Endothelial cell of umbilical vein (primary cell): Measurements from ENCODE around the gene RBL1. TPM values are rescaled to one million over a fixed set of nuclear protein-coding genes. Genes with fewer than 3 reads are reported as not detected.

ENCODE experiments used
- BruUV-seq: library from RNA; stranded (reverse); fragments of 400-500 nt; replicated peaks from 2 replicates; lab custom pipeline; 2021; lab: Mats Ljungman, UMichigan
- CTCF ChIA-PET: fragments of 300-600, 350-600 bp; sonication (Branson Sonifier 250); formaldehyde crosslinking; loops from one replicate; lab custom pipeline; 2021; ENCODE audit warnings: antibody characterized with exemption, inconsistent platforms; lab: Charles Lee
- POLR2A ChIA-PET: fragments of 300-600, 350-600 bp; sonication (Branson Sonifier 250); formaldehyde crosslinking; loops from one replicate; lab custom pipeline; 2021; ENCODE audit warnings: antibody characterized with exemption, inconsistent platforms; lab: Charles Lee
- DNase-seq: peaks from one replicate; pipeline ENCODE4 v3.0.0-alpha.2; 2011; ENCODE audit warnings: low read depth, low spot score
- FAIRE-seq: peaks from 2 replicates; lab custom pipeline; 2011; peaks lifted over from hg19 to GRCh38; lab: Jason Lieb, UNC
- H2AFZ ChIP-seq: 2 replicates; pipeline ENCODE4 v1.6.0; 2012; ENCODE audit warnings: low read depth, low read length, control low read depth, inconsistent platforms
- H3K27ac ChIP-seq: 2 replicates; pipeline ENCODE4 v1.5.1; 2011; ENCODE audit warnings: low read depth, mild to moderate bottlenecking, control low read depth, low read length, moderate library complexity; ENCODE audit not compliant: insufficient read depth
- H3K27me3 ChIP-seq, 2 experiments: 2 replicates each; pipeline versions ENCODE4 v1.6.0 to v1.6.1; 2011; ENCODE audit warnings: low read length in 2 of 2, mixed read lengths in 1 of 2; ENCODE audit not compliant: control insufficient read depth in 2 of 2, insufficient read depth in 2 of 2
- H3K36me3 ChIP-seq, 2 experiments: 2 replicates in 1 of 2; 3 replicates in 1 of 2; pipeline ENCODE4 v1.5.1; 2011; ENCODE audit warnings: low read length in 2 of 2, mild to moderate bottlenecking in 1 of 2, moderate library complexity in 1 of 2; ENCODE audit not compliant: control insufficient read depth in 2 of 2, insufficient read depth in 2 of 2; ENCODE audit errors: extremely low read depth in 1 of 2
- H3K4me1 ChIP-seq: 3 replicates; pipeline ENCODE4 v1.5.1; 2011; ENCODE audit warnings: mild to moderate bottlenecking, low read length; ENCODE audit not compliant: control insufficient read depth, insufficient read depth; ENCODE audit errors: extremely low read depth
- H3K4me2 ChIP-seq: 2 replicates; pipeline ENCODE4 v1.6.1; 2011; ENCODE audit warnings: low read length, control low read depth, mixed read lengths; ENCODE audit not compliant: insufficient read depth
- H3K4me3 ChIP-seq, 3 experiments: fragments of 200-600 bp in 1 of 3; sonication (generic), shearing (Covaris generic) in 1 of 3; replicated peaks in 1 of 3; 2 replicates each; pipeline ENCODE4 v1.5.1; 2011 to 2016; ENCODE audit warnings: control low read depth in 3 of 3, low read length in 3 of 3, mild to moderate bottlenecking in 2 of 3, inconsistent platforms in 1 of 3, low read depth in 1 of 3, moderate library complexity in 1 of 3; ENCODE audit not compliant: insufficient read depth in 1 of 3
- H3K79me2 ChIP-seq: 2 replicates; pipeline ENCODE4 v1.6.0; 2012; ENCODE audit warnings: low read length, inconsistent platforms; ENCODE audit not compliant: control insufficient read depth, insufficient read depth
- H3K9ac ChIP-seq: replicated peaks from 2 replicates; pipeline ENCODE3; 2011; ENCODE audit warnings: low read length, control low read depth; ENCODE audit not compliant: insufficient read depth; ENCODE audit errors: extremely low read depth
- H3K9me1 ChIP-seq: replicated peaks from 3 replicates; pipeline ENCODE4 v1.6.0; 2011; ENCODE audit warnings: mild to moderate bottlenecking, low read length; ENCODE audit not compliant: control insufficient read depth, insufficient read depth; ENCODE audit errors: extremely low read depth
- H3K9me3 ChIP-seq: replicated peaks from 2 replicates; pipeline ENCODE4 v1.5.1; 2012; ENCODE audit warnings: low read length, inconsistent platforms; ENCODE audit not compliant: control insufficient read depth, insufficient read depth
- H4K20me1 ChIP-seq: replicated peaks from 2 replicates; pipeline ENCODE3; 2011; ENCODE audit warnings: mild to moderate bottlenecking, low read length; ENCODE audit not compliant: control insufficient read depth, insufficient read depth; ENCODE audit errors: extremely low read depth
- CTCF ChIP-seq, 2 donors: IDR thresholded peaks; 1 replicate in 1 of 2; 2 replicates in 1 of 2; pipeline ENCODE4 v1.5.1; 2011; ENCODE audit warnings: low read length in 2 of 2, mild to moderate bottlenecking in 2 of 2, moderate library complexity in 2 of 2, control low read depth in 1 of 2, inconsistent platforms in 1 of 2, low read depth in 1 of 2; ENCODE audit not compliant: insufficient read depth in 1 of 2; ENCODE audit errors: extremely low read depth in 1 of 2
- EZH2 ChIP-seq: IDR thresholded peaks from 2 replicates; pipeline ENCODE4 v1.6.1; 2012; ENCODE audit warnings: borderline replicate concordance, low read depth, mild to moderate bottlenecking, moderate library complexity, low read length, inconsistent platforms; ENCODE audit not compliant: severe bottlenecking
- FOS ChIP-seq: IDR thresholded peaks from 2 replicates; pipeline ENCODE4 v1.6.1; 2011; ENCODE audit warnings: mild to moderate bottlenecking, low read length, moderate library complexity, borderline replicate concordance; ENCODE audit not compliant: insufficient read depth
- GATA2 ChIP-seq: IDR thresholded peaks from 2 replicates; pipeline ENCODE4 v1.7.0; 2011; ENCODE audit warnings: low read depth, mild to moderate bottlenecking, moderate library complexity, mixed read lengths, low read length; ENCODE audit not compliant: insufficient read length, insufficient read depth
- JUN ChIP-seq: IDR thresholded peaks from 2 replicates; pipeline ENCODE4 v1.6.1; 2011; ENCODE audit warnings: borderline replicate concordance, low read depth; ENCODE audit not compliant: insufficient read length, insufficient read depth
- MAX ChIP-seq: IDR thresholded peaks from 2 replicates; pipeline ENCODE4 v1.6.1; 2011; ENCODE audit not compliant: insufficient read depth, insufficient read length
- MYC ChIP-seq: IDR thresholded peaks from one replicate; pipeline ENCODE4 v1.6.1; 2011; ENCODE audit warnings: mild to moderate bottlenecking, low read depth, low read length
- POLR2A ChIP-seq: IDR thresholded peaks from 2 replicates; pipeline ENCODE4 v1.6.1; 2012; ENCODE audit warnings: low read depth, mild to moderate bottlenecking, control low read depth, low read length
- POLR2AphosphoS5 ChIP-seq: IDR thresholded peaks from 2 replicates; pipeline ENCODE4 v1.6.1; 2012; ENCODE audit warnings: low read depth, mild to moderate bottlenecking, control low read depth, low read length, moderate library complexity; ENCODE audit not compliant: insufficient read depth
- dilution Hi-C: fragments of 300-500 bp; cut with MboI; formaldehyde crosslinking; loops from one replicate; pipeline ENCODE4 v1.15.0; 2019; ENCODE audit warnings: low sequenced_read_pairs; ENCODE audit not compliant: extremely low pct_ligation_motif_present
- intact Hi-C: fragments of 100-400 bp; cut with micrococcal nuclease; formaldehyde crosslinking; loops from one replicate; pipeline ENCODE4 v1.10.0; 2022
- polyA plus RNA-seq, 4 experiments: library from polyadenylated mRNA; depleted of rRNA in 3 of 4; stranded (reverse) in 3 of 4; unstranded in 1 of 4; fragments of >200 nt; gene quantifications; 2 replicates each; pipeline versions ENCODE4 v1.2.1 to v1.2.3, GENCODE V29; 2011 to 2012; ENCODE audit warnings: missing spikeins in 1 of 4
- total RNA-seq: library from RNA; stranded (reverse); gene quantifications from 2 replicates; pipeline ENCODE4 v1.2.3, GENCODE V29; 2021

RBL1 gene
- total and polyA plus RNA-seq, 2 donors (not counting 3 experiments of a cell fraction or from before 2014, with no cell fraction given) = 3.1 to 20.1 TPM

- TF ChIP-seq FOS (no peak), MAX (no peak), CTCF (IDR thresholded peaks at IDR 0.05; ENCODE audit: extremely low read depth in 1 of 2, insufficient read depth in 1 of 2, low read depth in 1 of 2, low read length in 2 of 2) (no peak), POLR2AphosphoS5 (no peak), EZH2 (no peak), MYC (no peak), POLR2A (no peak), GATA2 (no peak), JUN (no peak)
- Histone ChIP-seq H2AFZ (peak overlapping the region; percentile 83), H3K79me2 (peaks cover 40% of the 10 kb centered on the region), H3K4me2 (peak overlapping the region; percentile 49), H4K20me1 (no peaks in the 10 kb centered on the region), H3K9ac (peak overlapping the region; percentile 85), H3K9me3 (no peaks in the 10 kb centered on the region), H3K4me1 (peaks cover 11% of the 10 kb centered on the region), H3K27me3 (no peaks in the 10 kb centered on the region), H3K36me3 (peaks cover 0 to 2% of the 10 kb centered on the region in 2 experiments), H3K4me3 (peak overlapping the region; percentile 29 to 70 (median 69)), H3K27ac (peak overlapping the region; percentile 73), H3K9me1 (no peaks in the 10 kb centered on the region)
- DNase-seq (no peak), FAIRE-seq (peak; percentile 67)
- TSS peak; percentile 41 for BruUV-seq
- ChIA-PET CTCF (interaction anchor here (0.8 to 1.5 kb wide), 7 partner anchors 9 to 100 kb away, joined by 3 to 6 read pairs (median 3); partner anchors contain the start of genes MROH8 and RPN2), POLR2A (interaction anchor here (0.6 kb wide), 1 partner anchor 35 kb away, joined by 3 read pairs; no protein-coding TSS in a partner anchor)
- intact Hi-C loops (loop anchor here (10.0 kb wide), 1 partner anchor 80 kb away; the partner anchor contains the start of genes MROH8 and RPN2), dilution Hi-C loops (no loop called here)
Measured at GRCh38 chr20:37095108-37095598, 644 bp downstream of the RBL1 start.
